MM.1S (cell line): ENCODE measurements around the gene GREB1.

Experiments used
- EZH2phosphoT487 ChIP-seq: fragments of 300-600 bp; sonication (generic); IDR thresholded peaks from 2 replicates; pipeline ENCODE4 v1.6.1; 2018; ENCODE audit warnings: antibody characterized with exemption, low read length
- TF ChIP-seq, protein P1 (sequence below): fragments of 300-600 bp; sonication (generic); IDR thresholded peaks from 2 replicates; pipeline ENCODE4 v1.5.1; 2016; ENCODE audit warnings: antibody characterized with exemption, low read length, mixed read lengths

DNA sequence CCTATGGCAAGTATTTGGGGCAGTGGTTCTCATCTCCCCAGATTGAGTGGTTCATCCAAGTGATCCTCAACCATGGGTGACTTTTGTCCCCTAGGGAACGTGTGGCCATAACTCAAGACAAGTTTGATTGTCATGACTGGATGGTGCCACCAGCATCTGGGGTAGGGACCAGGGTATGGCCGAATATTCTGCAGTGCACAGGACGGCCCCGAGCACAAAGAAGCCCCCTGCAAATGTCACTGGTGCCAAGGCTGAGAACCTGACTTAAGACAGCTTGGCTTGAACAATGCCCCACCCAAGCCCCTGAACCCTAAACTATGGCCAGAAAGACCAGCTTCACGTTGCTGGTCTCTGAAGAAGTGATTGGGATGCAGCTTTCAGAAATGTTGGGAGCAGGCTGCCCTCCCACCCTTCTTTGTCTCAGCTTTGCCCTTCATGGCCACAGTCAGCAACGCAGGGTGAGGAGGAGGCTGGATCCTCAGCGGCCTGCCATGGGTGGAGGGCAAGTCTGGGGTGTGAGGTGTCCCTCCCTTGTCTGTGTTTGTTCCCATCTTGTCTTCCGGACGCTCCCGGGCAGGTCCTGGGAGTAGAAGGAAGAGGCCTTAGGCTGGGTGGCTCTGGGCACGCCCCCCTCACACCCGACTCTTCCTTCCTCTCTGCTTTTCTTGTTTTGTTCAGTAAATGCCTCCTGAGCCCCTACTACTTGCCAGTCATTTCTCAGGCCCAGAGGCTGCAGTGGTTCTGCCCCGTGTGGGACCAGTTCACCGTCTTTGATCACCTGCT, 43.4 kb downstream of the GREB1 start:
- TF ChIP-seq, protein P1, sequence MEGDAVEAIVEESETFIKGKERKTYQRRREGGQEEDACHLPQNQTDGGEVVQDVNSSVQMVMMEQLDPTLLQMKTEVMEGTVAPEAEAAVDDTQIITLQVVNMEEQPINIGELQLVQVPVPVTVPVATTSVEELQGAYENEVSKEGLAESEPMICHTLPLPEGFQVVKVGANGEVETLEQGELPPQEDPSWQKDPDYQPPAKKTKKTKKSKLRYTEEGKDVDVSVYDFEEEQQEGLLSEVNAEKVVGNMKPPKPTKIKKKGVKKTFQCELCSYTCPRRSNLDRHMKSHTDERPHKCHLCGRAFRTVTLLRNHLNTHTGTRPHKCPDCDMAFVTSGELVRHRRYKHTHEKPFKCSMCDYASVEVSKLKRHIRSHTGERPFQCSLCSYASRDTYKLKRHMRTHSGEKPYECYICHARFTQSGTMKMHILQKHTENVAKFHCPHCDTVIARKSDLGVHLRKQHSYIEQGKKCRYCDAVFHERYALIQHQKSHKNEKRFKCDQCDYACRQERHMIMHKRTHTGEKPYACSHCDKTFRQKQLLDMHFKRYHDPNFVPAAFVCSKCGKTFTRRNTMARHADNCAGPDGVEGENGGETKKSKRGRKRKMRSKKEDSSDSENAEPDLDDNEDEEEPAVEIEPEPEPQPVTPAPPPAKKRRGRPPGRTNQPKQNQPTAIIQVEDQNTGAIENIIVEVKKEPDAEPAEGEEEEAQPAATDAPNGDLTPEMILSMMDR: no peak
- TF ChIP-seq EZH2phosphoT487: no peak
